T47D (cell line): ENCODE data around the gene TMEM51.

Experiments used
- DNase-seq, 2 experiments: peaks; one replicate each; pipeline versions ENCODE4 v3.0.0 to v3.0.0-alpha.2; 2011 to 2012; ENCODE audit warnings: low read depth in 1 of 2, low spot score in 1 of 2
- JUND ChIP-seq: IDR thresholded peaks from 2 replicates; pipeline ENCODE4 v1.6.1; 2012; ENCODE audit warnings: low read depth
- in situ Hi-C: cut with HindIII; loops from 2 replicates; pipeline ENCODE4 v1.10.0; 2016; ENCODE audit warnings: low sequenced_read_pairs, low pct_unique_long_range_greater_than_20kb

The TMEM51 gene

DNA sequence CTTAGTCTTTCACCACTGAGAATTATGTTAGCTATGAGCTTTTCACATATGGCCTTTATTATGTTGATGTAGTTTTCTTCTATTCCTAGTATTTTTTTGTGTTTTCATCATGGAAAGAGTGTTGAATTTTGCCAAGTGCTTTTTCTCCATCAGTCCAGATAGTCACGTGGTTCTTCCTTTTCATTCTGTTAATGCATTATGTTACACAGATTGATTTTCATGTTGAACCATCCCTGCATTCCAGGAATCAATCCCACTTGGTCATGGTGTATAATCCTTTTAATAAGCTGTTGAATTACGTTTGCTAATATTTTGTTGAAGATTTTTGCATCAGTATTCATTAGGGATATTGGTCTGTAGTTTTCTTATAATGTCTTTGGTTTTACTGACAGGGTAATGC lies 111.2 kb downstream of the TMEM51 start:
- no peak for TF ChIP-seq JUND
- in situ Hi-C loops = no loop called here
- no peak for DNase-seq
